HepG2 (cell line): Measurements from ENCODE around the gene BEX1. TPM values are rescaled to one million over a fixed set of nuclear protein-coding genes. Genes with fewer than 3 reads are reported as not detected.

Experiments
- HMG20B ChIP-seq: conservative IDR thresholded peaks from 2 replicates; pipeline ENCODE4 v1.6.1; 2016; ENCODE audit warnings: missing genetic modification reagents, missing compliant biosample characterization
- KAT7 ChIP-seq: IDR thresholded peaks from 2 replicates; pipeline ENCODE4 v1.6.1; 2018; ENCODE audit warnings: borderline replicate concordance, missing compliant biosample characterization
- MIXL1 ChIP-seq: IDR thresholded peaks from 2 replicates; pipeline ENCODE4 v1.6.1; 2016
- NFRKB ChIP-seq: fragments of 450-650 bp; IDR thresholded peaks from 2 replicates; pipeline ENCODE4 v1.6.1; 2017
- UBTF ChIP-seq: sonication (generic); formaldehyde crosslinking; IDR thresholded peaks from 2 replicates; pipeline ENCODE4 v1.4.0; 2020; ENCODE audit warnings: mild to moderate bottlenecking, missing genetic modification reagents
- ZNF326 ChIP-seq: sonication (generic); formaldehyde crosslinking; IDR thresholded peaks from 2 replicates; pipeline ENCODE4 v1.4.0; 2020; ENCODE audit warnings: missing genetic modification reagents, borderline replicate concordance
- ZNF629 ChIP-seq: sonication (generic); formaldehyde crosslinking; conservative IDR thresholded peaks from 2 replicates; pipeline ENCODE4 v1.5.0; 2020; ENCODE audit warnings: missing genetic modification reagents
- polyA plus RNA-seq, 8 experiments: library from polyadenylated mRNA; depleted of rRNA in 3 of 8; stranded (reverse) in 7 of 8; unstranded in 1 of 8; fragments of >200 nt; fragmentation: Illumina TruSeq in 4 of 8; extraction: Trizol in 4 of 8; gene quantifications; 2 replicates each; pipeline versions ENCODE4 v1.2.1 to v1.2.3, GENCODE V29; 2011 to 2016; ENCODE audit warnings: low read depth in 4 of 8, missing spikeins in 1 of 8, mixed read lengths in 1 of 8; ENCODE audit not compliant: insufficient read depth in 1 of 8
- total RNA-seq, 5 experiments: library from RNA; depleted of rRNA; stranded (reverse); fragments of >200 nt; fragmentation: Illumina TruSeq; extraction: Trizol; gene quantifications; 2 replicates each; pipeline ENCODE4 v1.2.3, GENCODE V29; 2016; ENCODE audit warnings: low read depth in 1 of 5
- TF ChIP-seq, protein P1 (sequence below): sonication (generic); formaldehyde crosslinking; IDR thresholded peaks from 2 replicates; pipeline ENCODE4 v1.8.0; 2022; ENCODE audit warnings: mild to moderate bottlenecking, missing genetic modification reagents, borderline replicate concordance
- TF ChIP-seq, protein P2 (sequence below): sonication (generic); formaldehyde crosslinking; conservative IDR thresholded peaks from 2 replicates; pipeline ENCODE4 v1.4.0; 2020; ENCODE audit warnings: missing genetic modification reagents

The BEX1 gene
- total and polyA plus RNA-seq, 2 of the 13 experiments (the other 11 are each of a cell fraction or from before 2014, with no cell fraction given) = 29.4 to 69.4 TPM

GRCh38 chrX:103092942-103093341 is 29.0 kb upstream of the BEX1 start, which contains the start of gene NXF3 (continued):
- TF ChIP-seq ZNF326 (CRISPR knock-in tag) (no peak), MIXL1 (CRISPR knock-in tag) (no peak), HMG20B (CRISPR knock-in tag) (no peak), UBTF (CRISPR knock-in tag) (no peak), KAT7 (CRISPR knock-in tag) (no peak), ZNF629 (no peak), NFRKB (no peak)
- TF ChIP-seq, protein P1, sequence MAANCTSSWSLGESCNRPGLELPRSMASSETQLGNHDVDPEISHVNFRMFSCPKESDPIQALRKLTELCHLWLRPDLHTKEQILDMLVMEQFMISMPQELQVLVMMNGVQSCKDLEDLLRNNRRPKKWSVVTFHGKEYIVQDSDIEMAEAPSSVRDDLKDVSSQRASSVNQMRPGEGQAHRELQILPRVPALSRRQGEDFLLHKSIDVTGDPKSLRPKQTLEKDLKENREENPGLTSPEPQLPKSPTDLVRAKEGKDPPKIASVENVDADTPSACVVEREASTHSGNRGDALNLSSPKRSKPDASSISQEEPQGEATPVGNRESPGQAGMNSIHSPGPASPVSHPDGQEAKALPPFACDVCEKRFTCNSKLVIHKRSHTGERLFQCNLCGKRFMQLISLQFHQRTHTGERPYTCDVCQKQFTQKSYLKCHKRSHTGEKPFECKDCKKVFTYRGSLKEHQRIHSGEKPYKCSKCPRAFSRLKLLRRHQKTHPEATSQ = no peak
- TF ChIP-seq, protein P2, sequence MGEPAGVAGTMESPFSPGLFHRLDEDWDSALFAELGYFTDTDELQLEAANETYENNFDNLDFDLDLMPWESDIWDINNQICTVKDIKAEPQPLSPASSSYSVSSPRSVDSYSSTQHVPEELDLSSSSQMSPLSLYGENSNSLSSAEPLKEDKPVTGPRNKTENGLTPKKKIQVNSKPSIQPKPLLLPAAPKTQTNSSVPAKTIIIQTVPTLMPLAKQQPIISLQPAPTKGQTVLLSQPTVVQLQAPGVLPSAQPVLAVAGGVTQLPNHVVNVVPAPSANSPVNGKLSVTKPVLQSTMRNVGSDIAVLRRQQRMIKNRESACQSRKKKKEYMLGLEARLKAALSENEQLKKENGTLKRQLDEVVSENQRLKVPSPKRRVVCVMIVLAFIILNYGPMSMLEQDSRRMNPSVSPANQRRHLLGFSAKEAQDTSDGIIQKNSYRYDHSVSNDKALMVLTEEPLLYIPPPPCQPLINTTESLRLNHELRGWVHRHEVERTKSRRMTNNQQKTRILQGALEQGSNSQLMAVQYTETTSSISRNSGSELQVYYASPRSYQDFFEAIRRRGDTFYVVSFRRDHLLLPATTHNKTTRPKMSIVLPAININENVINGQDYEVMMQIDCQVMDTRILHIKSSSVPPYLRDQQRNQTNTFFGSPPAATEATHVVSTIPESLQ (CRISPR knock-in tag) = no peak
- TF ChIP-seq, all 625 proteins: peak for 0
